ENCODE data around the gene EWSR1.
"Not testable (repeated sequence)": the region's sequence is repeated elsewhere in the genome, so short reads cannot be mapped to it uniquely, and the experiment has no call there.

Gene EWSR1

GRCh38 chr22:29225422-29226090 is 42.5 kb upstream of the EWSR1 start:
- no peak for TF ChIP-seq CTCF (IDR thresholded peaks at IDR 0.05)
- no peak for TF ChIP-seq ZFX (IDR thresholded peaks at IDR 0.05; ENCODE audit: borderline replicate concordance)
- no peak overlapping the region for H3K27ac ChIP-seq

GRCh38 chr22:29226351-29226981 is 41.6 kb upstream of the EWSR1 start:
- H3K27ac ChIP-seq: no peak overlapping the region

GRCh38 chr22:29230972-29231875 is 36.8 kb upstream of the EWSR1 start:
- no peak overlapping the region for H3K27ac ChIP-seq
- TF ChIP-seq CTCF (IDR thresholded peaks at IDR 0.05) (no peak), ZFX (IDR thresholded peaks at IDR 0.05; ENCODE audit: borderline replicate concordance) (no peak)

More at GRCh38 chr22:29226351-29226981, 41.6 kb upstream of the EWSR1 start:
- TF ChIP-seq CTCF (IDR thresholded peaks at IDR 0.05) (no peak), ZFX (IDR thresholded peaks at IDR 0.05; ENCODE audit: borderline replicate concordance) (no peak)

GRCh38 chr22:29231971-29232959 is 35.8 kb upstream of the EWSR1 start:
- TF ChIP-seq CTCF (IDR thresholded peaks at IDR 0.05) (no peak), ZFX (IDR thresholded peaks at IDR 0.05; ENCODE audit: borderline replicate concordance) (no peak)
- H3K27ac ChIP-seq: no peak overlapping the region

- TF ChIP-seq ZFX (IDR thresholded peaks at IDR 0.05; ENCODE audit: borderline replicate concordance): no peak
- TF ChIP-seq CTCF (IDR thresholded peaks at IDR 0.05): no peak
- H3K27ac ChIP-seq: no peak overlapping the region
Observed at GRCh38 chr22:29233277-29233877, 34.7 kb upstream of the EWSR1 start.

GRCh38 chr22:29240481-29240880 is 27.6 kb upstream of the EWSR1 start:
- H3K27ac ChIP-seq: not testable (repeated sequence)
